NCI-H1694 treated with DMSO at 0.1 percent for 48 hours (cell line): ENCODE measurements around the gene C5orf24.
A peak's percentile ranks its signal among the peaks of the same experiment; 100 is the strongest.
"Not testable (repeated sequence)": the region's sequence is repeated elsewhere in the genome, so short reads cannot be mapped to it uniquely, and the experiment has no call there.

Experiments used
- DNase-seq: peaks from one replicate; lab custom pipeline; 2025; lab: John Stamatoyannopoulos, UW

The C5orf24 gene

GRCh38 chr5:134845852-134846640 is at the start of gene C5orf24:
Gene C5orf24 (plus strand): TSS chr5:134845968. CDS start chr5:134854901, 8,933 bp downstream.
- DNase-seq: peak; percentile 80

GRCh38 chr5:134798468-134798867 is 47.3 kb upstream of the C5orf24 start:
- no peak for DNase-seq

- no peak for DNase-seq
Measured at GRCh38 chr5:134803821-134804220, 41.9 kb upstream of the C5orf24 start.

GRCh38 chr5:134813407-134813806 is 32.4 kb upstream of the C5orf24 start:
- no peak for DNase-seq

- no peak for DNase-seq
Measured at GRCh38 chr5:134813827-134814226, 31.9 kb upstream of the C5orf24 start.

GRCh38 chr5:134817006-134817405 is 28.8 kb upstream of the C5orf24 start:
- DNase-seq: no peak

GRCh38 chr5:134818776-134819175 is 27.0 kb upstream of the C5orf24 start:
- DNase-seq: no peak

- DNase-seq: no peak
Measured at GRCh38 chr5:134819407-134819963, 26.3 kb upstream of the C5orf24 start.

GRCh38 chr5:134821841-134822240 is 23.9 kb upstream of the C5orf24 start:
- no peak for DNase-seq

- no peak for DNase-seq
Measured at GRCh38 chr5:134824681-134825080, 21.1 kb upstream of the C5orf24 start.

- DNase-seq: no peak
Measured at GRCh38 chr5:134825212-134825611, 20.6 kb upstream of the C5orf24 start.

GRCh38 chr5:134833340-134834032 is 12.3 kb upstream of the C5orf24 start:
- no peak for DNase-seq

GRCh38 chr5:134835623-134836022 is 10.1 kb upstream of the C5orf24 start:
- DNase-seq: no peak

- DNase-seq: no peak
Measured at GRCh38 chr5:134837530-134838181, 8.1 kb upstream of the C5orf24 start.

- not testable (repeated sequence) for DNase-seq
Measured at GRCh38 chr5:134838361-134838760, 7.4 kb upstream of the C5orf24 start.

- no peak for DNase-seq
Measured at GRCh38 chr5:134840811-134841210, 5.0 kb upstream of the C5orf24 start.

GRCh38 chr5:134844252-134844651 is 1.5 kb upstream of the C5orf24 start:
- no peak for DNase-seq

GRCh38 chr5:134845335-134845851 is 375 bp upstream of the C5orf24 start:
- no peak for DNase-seq

GRCh38 chr5:134846641-134846960 is 833 bp downstream of the C5orf24 start:
- DNase-seq: no peak

GRCh38 chr5:134849434-134849933 is 3.7 kb downstream of the C5orf24 start:
- DNase-seq: not testable (repeated sequence)

GRCh38 chr5:134851307-134851923 is 5.6 kb downstream of the C5orf24 start:
- peak; percentile 15 for DNase-seq

GRCh38 chr5:134856465-134856864 is 10.7 kb downstream of the C5orf24 start:
- DNase-seq: not testable (repeated sequence)
